NCI-H345 treated with DMSO at 0.1 percent for 48 hours (cell line): ENCODE results near the gene TRAK1.

ENCODE experiments used
- DNase-seq: peaks from one replicate; lab custom pipeline; 2025; ENCODE audit not compliant: unreplicated experiment; lab: John Stamatoyannopoulos, UW

TRAK1 gene

DNA sequence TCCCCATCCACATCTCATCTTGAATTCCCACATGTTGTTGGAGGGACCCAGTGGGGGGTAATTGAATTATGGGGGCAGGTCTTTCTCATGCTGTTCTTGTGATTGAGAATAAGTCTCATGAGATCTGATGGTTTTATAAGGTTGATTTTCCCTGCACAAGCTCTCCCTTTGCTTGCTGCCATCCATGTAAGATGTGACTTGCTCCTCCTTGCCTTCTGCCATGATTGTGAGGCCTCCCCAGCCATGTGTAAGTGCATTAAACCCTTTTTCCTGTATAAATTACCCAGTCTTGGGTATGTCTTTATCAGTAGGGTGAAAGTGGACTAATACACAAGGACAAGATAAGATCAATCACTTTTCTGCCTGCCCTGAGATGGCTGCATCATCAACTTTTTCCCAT, 180.6 kb downstream of the TRAK1 start:
- no peak for DNase-seq

DNA sequence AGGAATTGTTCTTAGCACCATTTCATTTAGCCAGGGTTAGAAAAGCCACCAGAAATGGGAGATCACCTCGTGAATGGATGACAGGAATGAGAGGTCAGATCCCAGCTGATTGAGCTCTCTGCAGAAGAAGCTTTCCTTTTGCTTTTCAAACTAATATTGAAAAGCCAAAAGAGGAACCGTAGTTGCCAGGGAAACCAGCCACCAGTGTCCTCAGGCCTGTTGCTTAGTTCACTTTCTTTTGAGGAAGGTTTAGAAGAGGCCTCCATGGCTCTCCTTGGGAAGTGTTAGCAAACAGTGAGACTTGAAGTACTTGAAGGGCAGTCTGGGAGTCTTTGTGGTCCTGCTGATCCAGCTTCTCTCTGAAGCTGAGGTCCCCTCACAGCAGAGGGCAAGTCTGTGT, 182.2 kb downstream of the TRAK1 start:
- DNase-seq, result no peak

DNA sequence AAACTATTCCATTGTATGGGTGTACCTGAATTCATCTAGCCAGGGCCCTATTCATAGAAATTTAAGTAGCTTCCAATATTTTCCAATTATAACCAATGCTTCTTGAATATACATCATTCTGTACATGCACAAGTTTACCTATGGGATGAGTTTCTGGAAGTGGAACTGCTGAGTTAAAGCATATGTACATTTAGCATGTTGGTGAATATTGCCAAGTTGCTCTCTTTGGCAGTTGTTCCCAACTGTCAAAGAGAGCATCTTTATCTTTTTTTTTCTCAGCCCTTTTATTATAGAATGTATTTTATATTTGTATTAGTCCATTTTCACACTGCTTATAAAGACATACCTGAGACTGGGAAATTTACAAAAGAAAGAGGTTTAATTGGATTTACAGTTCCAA, 183.1 kb downstream of the TRAK1 start:
- no peak for DNase-seq

DNA sequence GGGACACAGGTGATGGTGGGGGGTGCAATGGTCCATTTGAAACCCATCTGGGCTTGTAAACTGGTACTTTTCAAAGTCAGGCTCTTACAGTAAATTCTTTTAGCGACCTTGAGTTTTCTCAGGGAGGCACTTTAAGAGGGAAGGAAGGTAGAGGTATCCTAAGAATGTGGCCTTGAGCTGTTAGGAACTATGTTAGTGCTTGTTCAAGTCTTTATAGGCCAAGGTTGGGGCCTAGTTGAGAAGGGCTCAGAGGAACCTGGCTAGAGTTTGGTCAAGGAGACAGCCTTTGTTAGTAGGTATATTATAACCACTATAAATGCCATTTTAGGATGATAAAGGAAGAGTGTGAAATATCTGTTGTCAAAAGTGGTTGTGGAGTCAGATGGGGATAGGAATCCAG, 184.1 kb downstream of the TRAK1 start:
- no peak for DNase-seq
